Bronchial epithelial cell (primary cell): Measurements from ENCODE around the gene ZNF280B. TPM values are rescaled to one million over a fixed set of nuclear protein-coding genes. Genes with fewer than 3 reads are reported as not detected.
A peak's percentile ranks its signal among the peaks of the same experiment; 100 is the strongest.
"Not testable (repeated sequence)": the region's sequence is repeated elsewhere in the genome, so short reads cannot be mapped to it uniquely, and the experiment has no call there.

Experiments
- DNase-seq: peaks from one replicate; pipeline ENCODE4 v3.0.0-alpha.2; 2010; ENCODE audit warnings: low read depth
- FAIRE-seq: peaks from 2 replicates; lab custom pipeline; 2011; peaks lifted over from hg19 to GRCh38; lab: Jason Lieb, UNC
- H3K27me3 ChIP-seq: 2 replicates; pipeline ENCODE4 v1.5.1; 2011; ENCODE audit warnings: low read length; ENCODE audit not compliant: control insufficient read depth, insufficient read depth
- H3K36me3 ChIP-seq: 2 replicates; pipeline ENCODE4 v1.5.1; 2011; ENCODE audit warnings: low read length; ENCODE audit not compliant: control insufficient read depth, insufficient read depth
- H3K4me3 ChIP-seq: 2 replicates; pipeline ENCODE4 v1.5.1; 2011; ENCODE audit warnings: mild to moderate bottlenecking, low read depth, low read length, control low read depth
- CTCF ChIP-seq: IDR thresholded peaks from 2 replicates; pipeline ENCODE4 v1.5.1; 2011; ENCODE audit warnings: mild to moderate bottlenecking, moderate library complexity, low read length, control low read depth, inconsistent platforms; ENCODE audit not compliant: insufficient read depth, severe bottlenecking
- total RNA-seq: library from RNA; depleted of rRNA; stranded (reverse); fragments of >200 nt; gene quantifications from 2 replicates; pipeline ENCODE4 v1.2.1, GENCODE V29; 2014

ZNF280B gene
- total RNA-seq, 1 donor from 2014 or later, result 0.26 TPM

GRCh38 chr22:22507743-22508273, 734 bp downstream of the ZNF280B start:
- Histone ChIP-seq H3K4me3 (peak overlapping the region; percentile 52), H3K27me3 (no peaks in the 10 kb centered on the region), H3K36me3 (no peaks in the 10 kb centered on the region)
- FAIRE-seq (no peak), DNase-seq (no peak)
- TF ChIP-seq CTCF, result no peak

- DNase-seq, result no peak
- Histone ChIP-seq H3K27me3 (no peaks in the 10 kb centered on the region), H3K4me3 (no peak overlapping the region), H3K36me3 (no peaks in the 10 kb centered on the region)
- FAIRE-seq, result no peak
- no peak for TF ChIP-seq CTCF
Observed at GRCh38 chr22:22506736-22507135, 1.8 kb downstream of the ZNF280B start.

GRCh38 chr22:22498267-22498666, 10.3 kb downstream of the ZNF280B start:
- no peak for TF ChIP-seq CTCF
- DNase-seq, result no peak
- no peak for FAIRE-seq
- Histone ChIP-seq H3K4me3 (no peak overlapping the region), H3K27me3 (no peaks in the 10 kb centered on the region), H3K36me3 (no peaks in the 10 kb centered on the region)

- H3K4me3 ChIP-seq, H3K36me3 ChIP-seq, DNase-seq, FAIRE-seq, H3K27me3 ChIP-seq: not testable (repeated sequence)
Observed at GRCh38 chr22:22491589-22491988, 17.0 kb downstream of the ZNF280B start.

- no peak for FAIRE-seq
- no peak for TF ChIP-seq CTCF
- Histone ChIP-seq H3K4me3 (no peak overlapping the region), H3K36me3 (no peaks in the 10 kb centered on the region), H3K27me3 (no peaks in the 10 kb centered on the region)
- DNase-seq, result no peak
Observed at GRCh38 chr22:22488736-22489135, 19.8 kb downstream of the ZNF280B start.

- TF ChIP-seq CTCF, result no peak
- Histone ChIP-seq H3K27me3 (no peaks in the 10 kb centered on the region), H3K36me3 (no peaks in the 10 kb centered on the region), H3K4me3 (no peak overlapping the region)
- no peak for FAIRE-seq
- no peak for DNase-seq
Observed at GRCh38 chr22:22487869-22488597, 20.5 kb downstream of the ZNF280B start.
